ENCODE results near the gene SPATA9. TPM values are rescaled to one million over a fixed set of nuclear protein-coding genes. Genes with fewer than 3 reads are reported as not detected.

SPATA9 gene
- polyA plus RNA-seq, 1 of the 3 experiments (the other 2 are of a cell fraction): 0.07 TPM

GRCh38 chr5:95718203-95718602, 35.4 kb upstream of the SPATA9 start:
- TF ChIP-seq GABPA (IDR thresholded peaks at IDR 0.05; ENCODE audit: low read depth): no peak
- TF ChIP-seq NFIC (IDR thresholded peaks at IDR 0.05; ENCODE audit: borderline replicate concordance): no peak
- no peak for TF ChIP-seq RCOR1 (IDR thresholded peaks at IDR 0.05; ENCODE audit: low read length)
- no peak for TF ChIP-seq CHD2 (IDR thresholded peaks at IDR 0.05; ENCODE audit: low read length, partially characterized antibody)
- TF ChIP-seq FOXM1 (IDR thresholded peaks at IDR 0.05; ENCODE audit: low read depth): no peak
- TF ChIP-seq MEF2A (IDR thresholded peaks at IDR 0.05; ENCODE audit: borderline replicate concordance, low read depth): no peak
- TF ChIP-seq EP300 (IDR thresholded peaks at IDR 0.05; ENCODE audit: borderline replicate concordance in 1 of 2, low read depth in 1 of 2, low read length in 1 of 2): no peak
- no peak for TF ChIP-seq IRF3 (IDR thresholded peaks at IDR 0.05; ENCODE audit: low read depth, low read length)
- TF ChIP-seq EZH2phosphoT487 (IDR thresholded peaks at IDR 0.05; ENCODE audit: borderline replicate concordance, low read depth): no peak
- TF ChIP-seq TCF12 (IDR thresholded peaks at IDR 0.05): no peak
- no peak for TF ChIP-seq SMC3 (IDR thresholded peaks at IDR 0.05; ENCODE audit: low read depth, low read length)
- TF ChIP-seq ELF1 (IDR thresholded peaks at IDR 0.05): no peak
- H3K27ac ChIP-seq (ENCODE audit: low read depth in 2 of 2, low read length in 1 of 2): no peak overlapping the region
- no peak overlapping the region for H3K4me3 ChIP-seq (ENCODE audit: low read depth in 2 of 2, low read length in 1 of 2)
- WGBS (ENCODE audit: low lambda C conversion rate): 58% methylated on average over 2 of the region's 2 CpGs
- ChIA-PET CTCF (no interaction called here), POLR2A (no interaction called here)
- H3K4me2 ChIP-seq: no peak overlapping the region
- peaks cover 6% of the 10 kb centered on the region for H3F3A ChIP-seq (replicated peaks; ENCODE audit: insufficient read depth)
- H3K27me3 ChIP-seq (ENCODE audit: insufficient read depth): no peaks in the 10 kb centered on the region
- no peaks in the 10 kb centered on the region for H4K20me1 ChIP-seq (ENCODE audit: insufficient read depth)
- H3K9ac ChIP-seq: no peak overlapping the region
- no peak for DNase-seq
- H3K9me3 ChIP-seq: no peaks in the 10 kb centered on the region
- H3K36me3 ChIP-seq (replicated peaks in 1 of 2; ENCODE audit: control insufficient read depth in 1 of 2, insufficient read depth in 2 of 2, low read length in 1 of 2): no peaks in the 10 kb centered on the region
- no peaks in the 10 kb centered on the region for H3K9me2 ChIP-seq
- H3K4me1 ChIP-seq (ENCODE audit: control insufficient read depth in 1 of 2, insufficient read depth in 2 of 2, low read depth in 1 of 2, low read length in 1 of 2): peaks cover 10 to 11% of the 10 kb centered on the region in 2 experiments; a peak in 2 of 4 replicates
- 0 out of 2 replicates have a peak overlapping the region, but pooled peaks have one; percentile 17 for H2AFZ ChIP-seq (ENCODE audit: low read depth)
- H3K79me2 ChIP-seq (ENCODE audit: insufficient read depth): no peaks in the 10 kb centered on the region

- Histone ChIP-seq H4K20me1 (ENCODE audit: insufficient read depth) (no peaks in the 10 kb centered on the region), H3K9me2 (no peaks in the 10 kb centered on the region), H3K36me3 (replicated peaks in 1 of 2; ENCODE audit: control insufficient read depth in 1 of 2, insufficient read depth in 2 of 2, low read length in 1 of 2) (no peaks in the 10 kb centered on the region), H3K9me3 (no peaks in the 10 kb centered on the region), H3K4me1 (ENCODE audit: control insufficient read depth in 1 of 2, insufficient read depth in 2 of 2, low read depth in 1 of 2, low read length in 1 of 2) (peaks cover 6 to 11% of the 10 kb centered on the region in 2 experiments; a peak in 2 of 4 replicates), H3K4me3 (ENCODE audit: low read depth in 2 of 2, low read length in 1 of 2) (no peak overlapping the region), H3K27me3 (ENCODE audit: insufficient read depth) (no peaks in the 10 kb centered on the region), H2AFZ (ENCODE audit: low read depth) (no peak overlapping the region), H3K4me2 (no peak overlapping the region), H3F3A (replicated peaks; ENCODE audit: insufficient read depth) (peaks cover 12% of the 10 kb centered on the region), H3K9ac (no peak overlapping the region), H3K27ac (ENCODE audit: low read depth in 2 of 2, low read length in 1 of 2) (no peak overlapping the region), H3K79me2 (ENCODE audit: insufficient read depth) (no peaks in the 10 kb centered on the region)
- DNase-seq: no peak
- CTCF ChIA-PET: no interaction called here
- POLR2A ChIA-PET: no interaction called here
- whole genome bisulfite sequencing (ENCODE audit: low lambda C conversion rate): 90% methylated on average over 2 of the region's 2 CpGs
- TF ChIP-seq RAD21 (IDR thresholded peaks at IDR 0.05; ENCODE audit: low read length): no peak
- no peak for TF ChIP-seq POLR2AphosphoS5 (IDR thresholded peaks at IDR 0.05; ENCODE audit: low read depth, low read length)
- no peak for TF ChIP-seq ZBTB33 (IDR thresholded peaks at IDR 0.05; ENCODE audit: borderline replicate concordance, low read depth)
- TF ChIP-seq USF2 (IDR thresholded peaks at IDR 0.05; ENCODE audit: borderline replicate concordance, low read depth, low read length): no peak
- TF ChIP-seq TCF12 (IDR thresholded peaks at IDR 0.05): no peak
- no peak for TF ChIP-seq USF1 (IDR thresholded peaks at IDR 0.05; ENCODE audit: borderline replicate concordance, low read depth)
- TF ChIP-seq ELF1 (IDR thresholded peaks at IDR 0.05): no peak
- no peak for TF ChIP-seq IRF3 (IDR thresholded peaks at IDR 0.05; ENCODE audit: low read depth, low read length)
- no peak for TF ChIP-seq NFIC (IDR thresholded peaks at IDR 0.05; ENCODE audit: borderline replicate concordance)
- TF ChIP-seq REST (IDR thresholded peaks at IDR 0.05; ENCODE audit: low read depth, low read length): no peak
- TF ChIP-seq EP300 (IDR thresholded peaks at IDR 0.05; ENCODE audit: borderline replicate concordance in 1 of 2, low read depth in 1 of 2, low read length in 1 of 2): no peak
These were observed 34.6 kb upstream of the SPATA9 start for GRCh38 chr5:95717439-95717838.
